NCI-H2107 treated with DMSO at 0.1 percent for 48 hours (cell line): ENCODE results near the gene SIGLEC7.

ENCODE experiments used
- DNase-seq: peaks from one replicate; lab custom pipeline; 2025; ENCODE audit not compliant: unreplicated experiment; lab: John Stamatoyannopoulos, UW

Gene SIGLEC7

DNA sequence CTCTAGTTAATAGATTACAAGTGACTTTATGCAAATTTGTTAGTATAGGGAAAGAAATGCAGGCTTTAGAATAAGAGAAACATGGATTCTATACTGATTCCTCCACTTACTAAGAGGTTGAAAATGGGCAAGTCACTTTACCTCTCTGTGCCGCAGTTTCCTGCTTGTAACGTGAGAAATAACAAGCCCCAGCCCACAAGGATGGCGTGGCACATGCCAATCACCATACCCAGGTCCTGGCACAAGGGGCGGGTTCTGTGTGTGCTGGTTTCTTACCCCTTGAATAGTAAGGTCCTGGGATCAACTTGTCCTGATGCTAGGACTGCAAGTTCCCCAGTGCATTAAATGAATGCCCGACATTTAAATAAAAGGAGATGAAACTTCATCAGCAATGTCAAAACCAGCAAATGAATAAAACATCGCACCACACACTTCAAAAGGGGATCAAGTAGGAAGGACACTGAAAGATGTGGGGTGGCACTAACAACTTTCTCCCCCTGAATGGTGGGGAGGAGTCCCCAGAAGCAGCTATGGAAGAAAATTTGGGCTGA lies 25.3 kb upstream of the SIGLEC7 start:
- no peak for DNase-seq

DNA sequence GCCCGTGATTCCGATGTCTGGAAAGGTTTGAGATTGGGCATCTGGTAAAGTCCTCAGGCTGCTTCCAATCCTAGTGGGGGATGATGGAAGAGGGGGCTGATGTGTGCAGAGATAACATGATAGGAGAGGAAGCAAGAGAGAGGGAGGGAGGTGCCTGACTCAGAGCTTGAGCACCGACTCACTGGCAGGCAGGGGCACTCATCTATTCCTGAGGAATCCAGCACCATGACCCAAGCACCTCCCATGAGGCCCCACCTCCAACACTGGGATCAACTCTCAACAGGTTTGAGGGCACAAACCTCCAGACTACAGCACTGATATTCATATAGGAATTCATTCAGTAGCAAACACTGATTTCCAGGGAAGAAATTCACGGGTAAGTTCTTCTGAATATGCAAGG lies 23.0 kb upstream of the SIGLEC7 start:
- DNase-seq: no peak

DNA sequence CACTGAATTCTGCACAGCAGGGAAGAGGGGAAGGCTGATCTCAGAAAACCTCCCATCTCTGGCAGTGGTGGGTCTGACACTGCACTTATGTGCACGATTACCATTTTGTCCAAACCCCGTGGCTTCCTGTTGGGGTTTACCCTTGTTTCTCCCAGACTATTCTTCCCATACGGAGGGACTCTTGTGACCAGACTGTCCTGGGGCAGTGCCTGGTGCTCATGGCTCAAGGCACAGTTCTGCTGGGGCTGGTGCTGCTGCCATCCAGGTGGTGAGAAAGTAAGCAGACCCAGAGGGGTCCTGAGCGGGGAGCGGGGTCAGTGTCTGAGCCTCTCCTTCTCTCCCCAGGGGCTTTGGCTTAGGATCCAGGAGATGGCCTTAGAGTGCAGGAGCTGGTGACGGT lies 22.5 kb upstream of the SIGLEC7 start:
- no peak for DNase-seq

DNA sequence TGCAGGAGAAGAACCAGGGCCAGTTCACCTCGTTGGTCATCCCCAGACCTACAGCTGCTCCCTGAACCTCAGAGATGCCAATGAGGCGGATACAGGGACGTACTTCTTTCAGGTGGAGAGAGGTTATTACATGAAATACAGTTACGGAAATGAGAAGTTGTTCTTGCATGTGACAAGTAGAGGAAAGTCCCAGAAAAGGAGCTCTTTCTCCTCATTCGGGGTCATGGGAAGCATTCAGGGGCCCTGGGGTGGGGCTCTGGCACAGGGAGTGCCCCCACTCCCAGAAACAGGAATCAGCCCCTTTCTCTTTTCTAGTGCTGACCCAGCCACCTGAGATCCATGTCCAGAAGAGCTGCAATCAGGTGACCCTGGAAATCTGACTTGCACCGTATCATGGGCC lies 21.9 kb upstream of the SIGLEC7 start:
- no peak for DNase-seq

DNA sequence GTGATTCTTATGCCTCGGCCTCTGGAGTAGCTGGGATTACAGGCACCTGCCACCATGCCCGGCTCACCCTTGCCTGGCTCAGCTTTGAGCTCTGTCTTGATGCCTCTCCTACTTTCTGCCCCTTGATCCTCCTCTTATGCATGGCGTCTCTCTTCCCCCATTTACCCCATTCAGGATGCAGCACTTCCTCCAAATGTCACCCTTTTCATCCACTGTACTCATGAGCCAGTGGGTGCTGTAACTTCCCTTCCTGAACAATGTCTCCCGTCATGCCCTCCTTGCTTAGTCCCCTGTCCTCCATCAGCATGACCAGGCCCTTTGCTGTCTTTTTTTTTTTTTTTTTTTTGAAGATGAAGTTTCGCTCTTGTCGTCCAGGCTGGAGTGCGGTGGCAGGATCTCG lies 20.8 kb upstream of the SIGLEC7 start:
- no peak for DNase-seq

DNA sequence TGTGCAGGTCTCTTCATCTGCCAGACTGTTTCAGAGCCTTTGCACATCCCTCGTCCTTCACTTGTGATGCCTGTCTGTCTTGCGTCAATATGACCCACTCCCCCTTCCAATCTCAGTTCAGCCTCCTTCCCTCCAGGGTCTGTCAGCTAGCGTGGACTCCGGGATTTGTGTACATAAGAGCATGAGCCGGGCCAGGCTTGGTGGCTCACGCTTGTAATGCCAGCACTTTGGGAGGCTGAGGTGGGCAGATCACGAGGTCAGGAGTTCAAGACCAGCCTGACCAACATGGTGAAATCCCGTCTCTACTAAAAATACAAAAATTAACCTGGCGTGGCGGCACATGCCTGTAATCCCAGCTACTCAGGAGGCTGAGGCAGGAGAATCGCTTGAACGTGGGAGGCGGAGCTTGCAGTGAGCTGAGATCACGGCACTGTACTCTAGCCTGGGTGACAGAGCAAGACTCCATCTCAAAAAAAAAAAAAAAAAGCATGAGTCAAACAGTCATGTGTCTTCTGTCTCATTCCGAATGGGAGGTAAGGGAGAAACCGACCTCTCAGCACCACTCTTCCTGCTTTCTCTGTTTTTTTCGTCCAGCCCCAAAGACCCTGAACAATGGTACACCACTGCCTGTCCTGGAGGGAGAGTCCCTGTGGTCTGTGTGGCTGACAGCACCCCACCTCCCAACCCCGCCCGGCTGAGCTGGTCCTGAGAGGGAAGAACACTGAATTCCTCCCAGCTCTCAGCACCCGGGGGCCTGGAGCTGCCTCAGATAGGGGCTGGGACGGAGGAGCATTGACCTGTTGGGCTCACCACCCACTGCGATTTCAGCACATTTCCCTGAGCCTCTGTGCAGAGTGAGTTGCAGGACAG lies 19.8 kb upstream of the SIGLEC7 start:
- no peak for DNase-seq

DNA sequence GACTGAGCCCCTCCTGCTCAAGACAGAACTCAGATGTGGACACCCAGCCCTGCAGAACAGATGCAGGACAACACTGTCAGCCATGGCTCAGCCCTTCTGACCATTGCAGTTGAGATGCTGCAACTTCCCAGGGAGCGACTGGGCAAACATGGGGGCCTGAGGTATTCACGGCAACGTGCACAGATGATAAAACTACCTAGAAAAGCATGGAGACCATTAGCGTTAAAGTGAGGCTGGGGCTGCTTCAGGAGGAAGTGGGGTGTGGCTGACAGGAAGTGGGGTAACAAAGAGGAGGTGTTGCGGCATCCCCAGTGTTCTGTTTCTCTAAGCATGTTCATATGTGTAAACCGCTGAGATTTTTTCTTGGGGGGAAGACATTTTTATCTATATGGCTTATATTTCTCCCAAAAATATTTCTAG lies 18.7 kb upstream of the SIGLEC7 start:
- DNase-seq: no peak

DNA sequence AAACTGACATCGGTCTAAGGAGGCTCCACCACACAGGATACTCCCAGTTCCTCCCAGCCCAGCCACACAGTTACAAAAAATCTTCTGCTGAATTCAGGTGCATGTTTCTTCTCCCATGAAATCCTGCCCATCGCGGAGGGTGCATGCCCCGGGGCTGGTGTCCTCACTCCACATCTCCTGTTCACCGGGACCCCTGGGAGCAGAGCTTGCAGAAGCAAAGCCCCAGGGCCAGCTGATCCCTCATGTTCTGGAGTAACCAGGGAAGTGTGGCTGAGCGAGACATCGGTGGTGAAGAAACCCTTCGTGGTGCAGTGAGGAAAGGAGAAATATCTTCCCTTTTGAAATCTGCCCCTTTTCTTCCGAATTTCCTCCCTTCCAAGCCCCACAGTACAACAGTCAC lies 18.3 kb upstream of the SIGLEC7 start:
- no peak for DNase-seq

DNA sequence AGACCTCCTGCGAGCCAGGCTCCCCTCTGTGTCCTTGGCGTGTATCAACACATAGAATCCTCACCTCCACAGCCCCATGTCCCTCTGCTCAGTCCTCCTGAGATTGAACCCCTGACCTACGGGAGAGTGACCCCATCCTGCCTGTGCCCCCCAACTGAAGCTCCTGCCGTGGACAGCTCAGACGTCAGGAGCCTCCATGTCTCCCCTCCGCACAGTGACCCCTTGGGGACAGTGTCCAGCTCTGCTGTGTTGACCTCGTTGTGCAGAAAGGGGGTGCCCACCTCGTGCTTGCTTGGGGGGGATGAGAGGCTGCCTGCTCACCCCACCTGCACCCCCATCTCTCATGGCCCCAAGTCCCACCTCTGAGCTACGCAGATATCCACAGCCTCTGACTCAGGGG lies 17.9 kb upstream of the SIGLEC7 start:
- no peak for DNase-seq

DNA sequence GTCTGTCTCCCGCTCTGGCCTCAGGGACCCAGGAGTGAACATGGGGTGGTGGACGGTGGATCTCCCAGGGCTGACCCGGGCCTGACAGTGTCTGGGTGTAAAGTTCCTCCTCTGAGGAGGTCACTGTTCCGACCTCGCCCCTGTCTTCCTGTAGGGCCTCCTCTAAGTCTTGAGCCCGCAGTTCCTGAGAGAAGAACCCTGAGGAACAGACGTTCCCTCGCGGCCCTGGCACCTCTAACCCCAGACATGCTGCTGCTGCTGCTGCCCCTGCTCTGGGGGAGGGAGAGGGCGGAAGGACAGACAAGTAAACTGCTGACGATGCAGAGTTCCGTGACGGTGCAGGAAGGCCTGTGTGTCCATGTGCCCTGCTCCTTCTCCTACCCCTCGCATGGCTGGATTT lies 17.4 kb upstream of the SIGLEC7 start, which contains the start of gene SIGLEC9:
Gene SIGLEC9, plus strand, starts transcription at position 178 of the 400 bp plus-strand sequence. Its CDS starts 69 bp downstream, at position 247.
- no peak for DNase-seq

DNA sequence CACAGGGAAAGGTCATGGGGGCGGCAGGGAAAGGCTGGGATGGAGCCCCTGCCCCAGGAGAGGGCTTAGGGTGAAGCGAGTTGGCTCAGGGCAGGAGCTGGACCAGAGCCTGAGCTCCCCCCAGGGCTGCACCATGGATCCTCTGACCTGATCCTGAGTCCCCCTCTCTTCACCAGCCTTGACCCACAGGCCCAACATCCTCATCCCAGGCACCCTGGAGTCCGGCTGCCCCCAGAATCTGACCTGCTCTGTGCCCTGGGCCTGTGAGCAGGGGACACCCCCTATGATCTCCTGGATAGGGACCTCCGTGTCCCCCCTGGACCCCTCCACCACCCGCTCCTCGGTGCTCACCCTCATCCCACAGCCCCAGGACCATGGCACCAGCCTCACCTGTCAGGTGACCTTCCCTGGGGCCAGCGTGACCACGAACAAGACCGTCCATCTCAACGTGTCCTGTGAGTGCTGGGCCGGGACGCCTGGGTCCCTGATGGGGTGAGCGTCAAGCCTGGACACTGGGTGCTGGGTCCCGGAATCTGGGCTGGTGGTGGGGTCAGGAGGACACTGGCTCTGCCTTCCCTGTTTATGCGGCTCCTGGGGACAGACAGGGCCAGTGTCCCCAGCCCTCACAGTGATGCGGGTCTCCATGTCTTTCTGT lies 16.6 kb upstream of the SIGLEC7 start:
- DNase-seq: no peak

DNA sequence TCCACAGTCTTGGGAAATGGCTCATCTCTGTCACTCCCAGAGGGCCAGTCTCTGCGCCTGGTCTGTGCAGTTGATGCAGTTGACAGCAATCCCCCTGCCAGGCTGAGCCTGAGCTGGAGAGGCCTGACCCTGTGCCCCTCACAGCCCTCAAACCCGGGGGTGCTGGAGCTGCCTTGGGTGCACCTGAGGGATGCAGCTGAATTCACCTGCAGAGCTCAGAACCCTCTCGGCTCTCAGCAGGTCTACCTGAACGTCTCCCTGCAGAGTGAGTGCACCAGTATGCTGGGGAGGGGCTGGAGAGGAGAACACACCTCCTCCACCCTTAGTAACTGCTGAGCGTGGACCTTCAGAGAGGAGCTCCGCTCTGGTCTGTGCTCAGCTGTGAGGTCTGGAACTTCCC lies 15.1 kb upstream of the SIGLEC7 start:
- DNase-seq: no peak

DNA sequence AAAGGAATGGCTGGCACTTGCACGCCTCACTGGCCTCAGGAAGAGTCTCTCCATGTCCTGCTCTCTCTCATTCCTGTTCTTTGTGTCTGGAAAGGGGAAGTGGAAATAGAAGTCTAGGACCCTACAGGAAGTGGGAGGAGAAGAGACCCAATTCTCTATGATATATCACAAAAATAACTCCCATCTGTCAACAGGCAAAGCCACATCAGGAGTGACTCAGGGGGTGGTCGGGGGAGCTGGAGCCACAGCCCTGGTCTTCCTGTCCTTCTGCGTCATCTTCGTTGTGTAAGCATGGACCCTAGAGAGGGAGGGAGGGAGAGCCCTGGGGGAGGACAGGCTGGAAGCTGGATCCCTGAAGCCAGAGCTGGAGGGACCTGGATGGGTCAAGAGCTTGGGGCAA lies 14.3 kb upstream of the SIGLEC7 start:
- no peak for DNase-seq

DNA sequence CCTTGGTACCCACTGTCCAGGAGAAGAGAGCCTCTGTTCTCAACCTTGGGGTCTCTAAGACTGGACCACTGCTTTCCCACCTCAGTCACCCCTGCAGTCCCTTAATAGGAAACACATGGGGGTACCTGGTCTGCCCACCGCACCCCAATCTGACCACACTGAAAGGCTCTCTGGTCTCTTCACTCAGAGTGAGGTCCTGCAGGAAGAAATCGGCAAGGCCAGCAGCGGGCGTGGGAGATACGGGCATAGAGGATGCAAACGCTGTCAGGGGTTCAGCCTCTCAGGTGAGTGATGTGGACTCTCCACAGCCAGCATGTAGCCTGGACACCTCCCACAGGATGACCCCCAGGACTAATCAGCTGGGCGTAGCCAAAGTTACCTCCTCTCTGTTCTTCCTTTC lies 13.9 kb upstream of the SIGLEC7 start:
- no peak for DNase-seq

DNA sequence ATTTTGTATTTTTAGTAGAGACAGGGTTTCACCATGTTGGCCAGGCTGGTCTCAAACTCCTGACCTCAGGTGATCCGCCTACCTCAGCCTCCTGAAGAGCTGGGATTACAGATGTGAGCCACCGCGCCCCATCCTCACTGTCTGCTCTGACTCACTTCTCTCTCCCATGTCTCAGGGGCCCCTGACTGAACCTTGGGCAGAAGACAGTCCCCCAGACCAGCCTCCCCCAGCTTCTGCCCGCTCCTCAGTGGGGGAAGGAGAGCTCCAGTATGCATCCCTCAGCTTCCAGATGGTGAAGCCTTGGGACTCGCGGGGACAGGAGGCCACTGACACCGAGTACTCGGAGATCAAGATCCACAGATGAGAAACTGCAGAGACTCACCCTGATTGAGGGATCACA lies 12.4 kb upstream of the SIGLEC7 start:
- DNase-seq: no peak

DNA sequence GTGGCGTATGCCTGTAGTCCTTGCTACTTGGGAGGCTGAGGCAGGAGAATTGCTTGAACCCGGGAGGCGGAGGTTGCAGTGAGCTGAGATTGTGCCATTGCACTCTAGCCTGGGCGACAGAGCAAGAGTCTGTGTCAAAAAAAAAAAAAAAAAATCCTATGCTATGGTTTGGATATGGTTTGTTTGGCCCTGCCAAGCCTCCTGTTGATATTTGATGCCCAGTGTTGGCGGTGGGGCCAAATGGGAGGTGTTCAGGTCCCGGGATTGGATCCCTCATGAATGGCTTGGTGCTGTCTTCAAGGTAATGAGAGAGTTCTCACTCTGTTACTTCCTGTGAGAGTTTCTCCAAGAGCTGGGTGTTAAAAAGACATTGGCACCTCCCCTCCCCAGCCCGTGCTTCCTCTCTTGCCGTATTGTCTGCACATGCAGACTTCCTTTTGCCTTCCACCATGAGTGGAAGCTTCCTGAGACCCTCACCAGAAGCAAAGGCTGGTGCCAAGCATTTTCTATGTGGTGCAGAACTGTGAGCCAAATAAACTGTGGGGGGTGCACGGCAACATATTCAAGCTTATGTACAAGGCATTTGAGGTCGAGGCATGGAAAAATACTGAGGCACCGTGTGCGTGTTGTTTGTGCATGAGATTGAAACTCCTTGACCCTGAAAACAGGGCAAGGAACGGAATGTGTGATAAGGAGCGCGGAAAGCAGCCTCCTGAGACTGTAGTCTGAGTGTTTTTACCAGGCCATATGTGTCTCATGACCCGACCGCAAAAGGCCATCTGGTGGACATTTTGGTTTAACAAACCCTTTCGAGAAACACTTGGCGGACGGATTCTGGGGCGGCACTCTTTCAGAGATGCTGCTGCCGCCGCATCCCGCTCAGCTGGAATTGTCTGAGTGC lies 10.1 kb upstream of the SIGLEC7 start:
- no peak for DNase-seq

DNA sequence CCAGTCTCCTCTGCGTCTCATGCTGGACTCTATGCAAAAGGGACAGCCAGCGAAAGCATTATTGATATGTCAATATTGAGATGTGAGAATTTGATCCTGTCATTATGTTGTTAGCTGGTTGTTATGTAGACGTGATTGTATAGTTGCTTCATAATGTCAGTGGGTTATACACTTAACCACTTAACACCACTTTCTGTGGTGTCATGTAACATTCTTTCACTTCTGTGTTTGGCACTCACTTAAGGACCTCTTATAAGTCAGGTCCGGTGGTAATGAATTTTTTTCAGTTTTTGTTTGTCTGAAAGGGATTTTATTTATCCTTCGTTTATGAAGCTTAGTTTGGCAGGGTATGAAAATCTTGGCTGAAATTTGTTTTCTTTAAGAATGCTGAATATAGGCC lies 7.1 kb upstream of the SIGLEC7 start:
- DNase-seq: no peak

DNA sequence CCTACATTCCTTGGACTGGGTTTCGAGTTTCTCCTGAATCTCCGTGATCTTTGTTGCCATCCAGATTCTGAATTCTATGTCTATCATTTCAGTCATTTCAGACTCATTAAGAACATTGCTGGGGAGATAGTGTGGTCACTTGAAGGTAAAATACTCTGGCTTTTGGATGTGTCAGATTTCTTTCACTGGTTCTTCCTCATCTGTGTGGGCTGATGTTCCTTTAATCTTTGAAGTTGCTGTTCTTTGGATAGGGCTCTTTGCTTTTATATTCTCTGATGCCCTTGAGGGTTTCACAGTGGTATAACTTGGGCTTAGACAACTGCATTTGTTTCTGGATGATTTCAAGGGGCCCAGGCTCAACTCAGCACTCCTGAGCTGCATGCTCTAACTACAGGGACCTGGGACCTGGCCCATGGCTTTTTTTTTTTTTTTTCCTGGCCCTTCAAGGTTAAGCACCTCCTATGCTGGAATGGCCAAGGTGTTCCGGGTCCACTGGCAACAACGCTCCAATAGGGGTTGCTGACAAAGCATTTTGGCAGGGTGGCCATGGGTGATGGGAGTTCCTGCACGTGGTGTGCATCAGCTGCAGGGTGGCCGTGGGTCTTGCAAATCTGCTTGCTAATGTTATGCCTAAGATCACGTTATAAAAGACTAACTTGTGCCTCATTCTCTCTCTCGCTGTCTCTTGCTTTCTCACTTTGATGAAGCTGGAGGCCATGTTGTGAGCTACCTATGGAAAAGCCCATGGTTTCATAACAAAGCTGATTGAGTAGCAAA lies 5.9 kb upstream of the SIGLEC7 start:
- DNase-seq: no peak

DNA sequence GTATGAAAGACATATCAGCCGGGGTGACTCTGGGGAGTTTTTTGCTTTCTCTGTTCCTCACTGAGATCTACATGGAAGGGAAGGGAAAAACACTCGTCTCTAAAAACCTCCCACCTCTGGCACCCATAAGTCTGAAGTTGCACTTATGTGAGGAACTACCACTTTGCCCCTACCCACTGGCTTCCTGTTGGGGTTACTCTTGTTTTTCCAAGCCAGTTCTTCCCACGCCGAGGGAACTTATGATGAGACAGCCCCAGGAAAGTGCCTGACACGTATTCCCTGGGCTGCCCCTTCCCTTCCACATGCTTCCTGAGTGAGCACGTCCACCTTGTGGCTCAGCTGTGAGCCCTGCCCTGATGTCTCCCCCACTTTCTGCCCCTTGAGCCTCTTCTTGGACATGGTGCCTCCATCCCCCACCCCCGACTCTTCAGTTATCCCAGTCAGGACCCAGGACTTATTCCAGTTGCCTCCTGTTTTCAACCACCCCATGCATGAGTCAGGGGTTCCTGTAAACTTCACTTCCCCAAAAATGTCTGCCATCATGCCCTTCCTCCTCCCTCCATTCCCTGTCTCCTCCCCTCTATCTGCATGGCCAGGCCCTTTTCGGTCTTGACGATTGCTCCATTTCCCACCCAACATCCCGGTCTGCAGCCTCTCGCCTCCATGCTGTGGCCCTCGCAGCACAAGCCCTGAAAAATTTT lies 5.1 kb upstream of the SIGLEC7 start:
- DNase-seq: no peak
